GM18858 (cell line): Measurements from ENCODE around the gene REG4.
"Not testable (repeated sequence)": the region's sequence is repeated elsewhere in the genome, so short reads cannot be mapped to it uniquely, and the experiment has no call there.

Source experiments
- ATAC-seq: cut with Tn5 transposase; IDR thresholded peaks from one replicate; pipeline ENCODE4 v1.9.1; 2021; ENCODE audit not compliant: unreplicated experiment

REG4 gene

GRCh38 chr1:119811387-119811786, at the start of gene REG4:
Gene REG4 (minus strand): TSS chr1:119811460. CDS start chr1:119808769, 2,691 bp downstream.
- no peak for ATAC-seq

- ATAC-seq, result no peak
Observed at GRCh38 chr1:119859647-119860046, 48.4 kb upstream of the REG4 start.

GRCh38 chr1:119858556-119859214, 47.4 kb upstream of the REG4 start:
- not testable (repeated sequence) for ATAC-seq

GRCh38 chr1:119858126-119858525, 46.9 kb upstream of the REG4 start:
- ATAC-seq, result no peak

- ATAC-seq, result no peak
Observed at GRCh38 chr1:119853155-119853554, 41.9 kb upstream of the REG4 start.

- not testable (repeated sequence) for ATAC-seq
Observed at GRCh38 chr1:119844206-119844605, 32.9 kb upstream of the REG4 start.

GRCh38 chr1:119841306-119841705, 30.0 kb upstream of the REG4 start:
- no peak for ATAC-seq

GRCh38 chr1:119840745-119841144, 29.5 kb upstream of the REG4 start:
- no peak for ATAC-seq

- no peak for ATAC-seq
Observed at GRCh38 chr1:119838236-119838635, 27.0 kb upstream of the REG4 start.

GRCh38 chr1:119834990-119835389, 23.7 kb upstream of the REG4 start:
- ATAC-seq, result no peak

GRCh38 chr1:119831027-119831426, 19.8 kb upstream of the REG4 start:
- no peak for ATAC-seq

- ATAC-seq, result no peak
Observed at GRCh38 chr1:119829625-119830024, 18.4 kb upstream of the REG4 start.

GRCh38 chr1:119829006-119829405, 17.7 kb upstream of the REG4 start:
- not testable (repeated sequence) for ATAC-seq

GRCh38 chr1:119828266-119828665, 17.0 kb upstream of the REG4 start:
- ATAC-seq, result no peak

- no peak for ATAC-seq
Observed at GRCh38 chr1:119827010-119827409, 15.8 kb upstream of the REG4 start.

GRCh38 chr1:119822406-119822805, 11.1 kb upstream of the REG4 start:
- ATAC-seq, result no peak

GRCh38 chr1:119818181-119818580, 6.9 kb upstream of the REG4 start:
- no peak for ATAC-seq

- no peak for ATAC-seq
Observed at GRCh38 chr1:119816407-119816806, 5.1 kb upstream of the REG4 start.

GRCh38 chr1:119815928-119816327, 4.7 kb upstream of the REG4 start:
- ATAC-seq, result no peak

GRCh38 chr1:119815361-119815760, 4.1 kb upstream of the REG4 start:
- no peak for ATAC-seq

GRCh38 chr1:119814288-119814687, 3.0 kb upstream of the REG4 start:
- ATAC-seq, result no peak

GRCh38 chr1:119811985-119812557, 811 bp upstream of the REG4 start:
- ATAC-seq, result no peak
